ELF-1 (cell line): ENCODE data around the gene SLC35F3.
"Not testable (repeated sequence)": the region's sequence is repeated elsewhere in the genome, so short reads cannot be mapped to it uniquely, and the experiment has no call there.

Source experiments
- DNase-seq: peaks from one replicate; pipeline ENCODE4 v3.0.0-alpha.2; 2016; ENCODE audit warnings: low read depth, low spot score

Gene SLC35F3

DNA sequence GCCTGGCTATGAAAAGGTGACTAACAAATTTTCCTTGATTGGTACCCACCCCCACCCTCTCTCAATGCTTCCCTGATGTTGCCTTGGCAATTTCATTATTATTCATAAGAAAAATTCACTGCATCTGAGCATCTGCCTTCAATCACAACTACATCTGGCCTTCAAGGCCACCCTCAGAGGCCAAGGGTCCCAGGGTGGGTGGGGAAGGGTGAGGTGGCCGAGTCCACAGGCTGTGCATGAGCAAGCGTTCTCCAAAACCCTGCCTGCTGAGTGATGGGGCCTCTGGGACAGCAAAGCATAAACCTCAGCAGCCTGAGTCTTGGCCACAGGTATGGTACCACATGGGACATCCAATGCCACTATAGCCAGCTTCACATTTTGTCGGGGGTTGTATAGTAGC lies 198.7 kb downstream of the SLC35F3 start:
- no peak for DNase-seq

DNA sequence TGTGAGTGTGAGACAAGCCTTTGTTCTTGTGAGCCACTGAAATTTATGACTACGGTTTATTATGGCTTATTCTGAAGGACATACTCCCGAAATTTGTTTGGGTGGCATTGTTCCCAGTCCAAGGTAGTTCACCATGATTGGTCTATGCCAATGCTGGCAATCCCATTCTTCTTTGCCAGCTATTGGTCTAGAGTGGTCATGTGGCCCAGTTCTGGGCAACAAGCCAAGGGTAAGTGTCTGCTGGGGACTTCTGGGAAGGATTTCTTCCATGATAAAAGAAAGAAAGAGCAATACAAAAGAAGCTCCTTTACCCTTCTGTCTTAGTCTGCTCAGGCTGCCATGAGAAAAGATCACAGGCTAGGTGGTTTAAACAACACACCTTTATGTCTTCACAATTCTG lies 201.6 kb downstream of the SLC35F3 start:
- DNase-seq, result no peak

DNA sequence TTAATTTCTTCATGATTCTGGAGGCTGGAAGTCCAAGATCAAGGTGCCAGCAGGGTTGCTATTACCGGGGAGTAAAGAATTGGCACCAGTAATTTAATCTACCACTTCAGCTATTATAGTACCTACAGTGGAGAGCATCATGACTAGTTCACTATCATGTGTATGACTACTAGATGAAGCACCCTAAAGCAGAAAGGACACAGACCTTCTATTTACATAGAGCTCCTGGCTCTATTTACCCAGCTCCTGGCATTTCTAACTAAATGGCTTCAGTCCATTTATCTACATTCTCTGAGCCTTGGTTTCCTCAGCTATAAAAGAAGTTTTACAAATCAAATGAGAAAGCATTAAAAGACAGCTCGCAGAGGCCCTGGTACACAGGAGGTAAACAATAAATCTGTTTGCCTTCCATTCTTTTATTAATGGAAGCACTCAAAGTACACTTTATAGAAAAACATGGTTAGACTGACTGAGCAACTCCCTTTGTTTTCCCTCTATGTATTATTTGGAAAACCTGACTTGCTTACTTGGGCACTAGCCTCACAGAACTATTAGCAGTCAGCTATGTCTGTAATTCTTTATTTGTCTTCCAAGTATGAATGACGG lies 203.0 kb downstream of the SLC35F3 start:
- DNase-seq, result no peak

DNA sequence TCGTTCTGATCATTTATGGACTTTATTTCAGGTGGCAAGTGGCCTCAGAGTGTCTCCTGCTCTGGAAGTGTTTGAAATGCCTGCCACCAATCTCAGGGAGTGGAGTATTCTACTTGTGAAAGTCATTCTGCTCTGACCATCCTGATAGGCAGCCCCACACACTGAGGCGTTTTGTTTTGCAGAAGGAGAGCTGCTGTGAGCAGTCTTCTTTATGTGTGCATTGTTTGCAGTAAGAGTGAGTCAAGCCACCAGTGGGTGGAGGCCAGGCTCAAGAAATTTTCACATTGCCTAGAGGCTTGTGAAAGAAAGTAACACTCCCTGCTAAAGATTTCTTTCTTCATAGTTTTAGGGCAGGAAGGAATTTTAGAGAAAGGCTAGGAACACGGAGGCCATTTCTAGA lies 204.4 kb downstream of the SLC35F3 start:
- DNase-seq, result no peak

DNA sequence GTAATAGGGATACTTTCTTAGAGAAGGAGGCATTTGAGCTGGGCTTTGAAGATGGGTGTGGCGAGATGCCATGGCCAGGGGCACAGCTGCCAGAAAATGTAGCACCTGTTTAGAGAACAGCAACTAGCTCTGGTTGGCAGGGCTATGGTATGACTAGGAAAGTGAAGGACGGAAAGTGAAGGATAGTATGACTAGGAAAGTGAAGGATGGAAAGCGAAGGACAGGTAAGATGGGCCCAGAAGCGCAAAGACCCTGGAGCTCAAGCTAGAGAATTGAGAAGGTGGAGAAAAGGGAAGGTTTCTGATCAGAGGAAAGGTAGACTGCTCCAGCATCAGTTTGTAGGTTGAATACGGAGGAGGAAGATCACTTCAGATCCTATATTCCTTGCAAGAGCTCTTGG lies 205.4 kb downstream of the SLC35F3 start:
- DNase-seq, result no peak

DNA sequence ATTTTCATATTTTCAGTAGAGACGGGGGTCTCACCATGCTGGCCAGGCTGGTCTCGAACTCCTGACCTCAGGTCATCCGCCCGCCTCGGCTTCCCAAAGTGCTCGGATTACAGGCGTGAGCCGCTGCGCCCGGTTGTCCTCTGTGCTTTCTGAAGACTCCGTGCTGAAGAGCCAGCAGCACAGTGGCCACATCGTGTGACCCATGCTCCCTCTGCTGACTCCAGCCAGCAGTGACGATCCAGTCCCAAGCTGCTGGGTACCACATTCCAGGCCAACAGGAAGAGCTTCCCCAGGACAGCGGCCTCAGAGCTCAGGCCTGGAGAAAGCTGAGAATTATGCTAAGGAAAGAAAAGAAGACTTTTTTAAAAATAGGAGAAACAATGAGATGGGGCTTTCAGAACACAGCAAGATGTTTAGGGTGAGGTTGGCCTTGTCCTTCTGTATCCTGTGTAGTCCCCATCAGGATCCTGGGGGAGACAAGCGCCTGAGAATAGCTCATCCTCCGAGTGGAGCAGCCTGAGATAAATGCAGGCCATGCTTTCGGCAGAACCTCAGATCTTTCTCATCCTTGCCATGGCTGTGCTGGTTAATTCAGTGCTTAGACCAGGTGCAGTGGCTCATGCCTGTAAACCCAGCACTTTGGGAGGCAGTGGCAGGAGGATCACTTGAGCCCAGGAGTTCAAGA lies 207.1 kb downstream of the SLC35F3 start:
- peak; percentile 88 for DNase-seq

DNA sequence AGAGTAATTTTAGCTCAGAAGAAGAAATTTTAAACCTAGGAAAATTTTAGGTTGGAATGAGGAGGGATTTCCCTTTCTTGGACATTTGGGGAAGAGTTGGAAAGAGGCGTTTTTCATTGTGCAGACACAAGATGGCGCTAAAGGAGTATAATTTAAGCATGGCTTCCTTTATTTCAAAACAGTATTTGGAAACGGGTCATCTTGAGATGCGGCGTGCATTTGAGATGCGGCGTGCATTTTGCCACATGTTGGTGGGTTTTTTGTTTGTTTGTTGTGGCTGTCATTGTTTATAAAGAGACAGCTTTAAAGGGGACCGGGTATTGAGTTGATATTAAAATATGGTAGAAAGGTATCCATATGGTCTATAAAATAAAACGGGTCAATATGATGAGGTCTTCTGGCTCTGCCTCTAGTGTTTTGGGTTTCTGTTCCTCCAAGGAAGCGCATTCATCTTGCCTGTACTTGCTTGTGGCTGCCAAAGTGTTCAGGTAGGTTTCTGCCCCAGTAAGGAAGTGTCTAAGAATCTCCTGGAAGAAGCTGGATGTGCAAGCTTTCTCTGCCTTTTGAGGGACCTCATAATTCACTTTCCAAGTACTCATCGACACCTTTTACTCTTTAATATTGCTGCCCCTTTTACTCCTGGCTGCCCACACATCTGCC lies 210.3 kb downstream of the SLC35F3 start:
- DNase-seq, result peak; percentile 44

DNA sequence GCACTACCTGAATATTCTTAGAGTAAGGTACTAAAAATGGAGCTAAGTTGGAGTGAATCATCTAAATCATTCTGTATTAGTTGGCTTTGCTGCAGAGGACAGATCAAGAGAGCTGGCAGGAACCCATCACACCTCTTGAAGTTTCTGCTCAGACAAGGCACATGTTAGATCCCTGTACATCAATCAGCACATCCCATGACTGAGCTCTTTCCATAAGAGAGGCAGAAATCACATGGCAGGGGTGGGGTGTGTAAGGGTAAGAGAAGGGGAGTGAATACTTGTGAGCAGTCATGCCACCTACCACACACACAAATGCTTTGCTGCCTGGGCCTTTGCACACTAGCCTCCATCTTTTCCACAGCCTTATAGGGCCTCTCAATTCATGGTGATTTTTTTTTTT lies 214.4 kb downstream of the SLC35F3 start:
- DNase-seq, result no peak

DNA sequence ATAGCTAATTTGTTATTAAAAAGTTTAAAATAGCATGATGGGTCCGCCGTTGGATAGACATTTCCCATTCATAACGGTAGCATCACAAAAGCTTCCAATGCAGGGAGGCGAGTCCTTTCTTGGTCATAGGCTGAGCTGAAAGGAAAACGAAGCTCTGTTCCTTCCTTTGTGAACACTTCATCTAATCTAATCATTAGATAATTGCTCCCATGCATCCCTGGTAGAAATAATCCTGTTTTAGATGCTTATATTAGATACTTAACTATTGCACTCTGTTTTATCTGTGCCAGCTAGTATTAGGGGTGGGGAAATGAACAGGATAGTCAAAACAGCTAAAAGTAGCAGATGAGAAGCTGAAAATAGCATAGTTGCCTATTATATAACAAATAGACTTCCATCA lies 215.0 kb downstream of the SLC35F3 start:
- DNase-seq, result no peak

DNA sequence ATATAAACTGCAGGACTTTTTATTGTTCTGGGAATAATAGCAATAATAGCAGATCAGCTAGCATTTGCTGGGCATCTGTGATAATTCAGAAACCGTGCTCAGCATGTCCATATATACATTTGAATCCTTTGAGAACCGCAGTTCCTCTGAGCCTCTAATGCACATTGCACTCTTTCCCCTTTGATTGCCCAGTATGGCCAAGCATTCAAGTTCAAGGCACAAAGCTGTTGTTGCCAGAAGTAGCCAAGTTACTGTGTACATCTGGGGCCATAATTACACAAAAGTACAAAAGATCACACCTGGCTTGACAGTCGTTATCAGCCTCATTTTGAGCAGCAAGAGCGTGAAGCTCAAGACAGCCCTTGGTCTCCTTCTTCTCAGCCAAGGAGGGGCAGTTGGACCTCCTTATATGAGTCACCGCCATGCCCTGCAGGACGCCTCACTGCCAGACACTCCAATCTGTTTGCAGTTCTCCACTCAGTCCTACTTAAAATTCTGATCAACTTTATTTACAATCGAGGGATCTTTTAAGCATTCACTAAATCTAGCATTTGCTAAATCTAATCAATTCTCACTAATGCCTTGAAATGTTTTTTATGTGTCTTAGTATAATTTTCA lies 216.0 kb downstream of the SLC35F3 start:
- no peak for DNase-seq

DNA sequence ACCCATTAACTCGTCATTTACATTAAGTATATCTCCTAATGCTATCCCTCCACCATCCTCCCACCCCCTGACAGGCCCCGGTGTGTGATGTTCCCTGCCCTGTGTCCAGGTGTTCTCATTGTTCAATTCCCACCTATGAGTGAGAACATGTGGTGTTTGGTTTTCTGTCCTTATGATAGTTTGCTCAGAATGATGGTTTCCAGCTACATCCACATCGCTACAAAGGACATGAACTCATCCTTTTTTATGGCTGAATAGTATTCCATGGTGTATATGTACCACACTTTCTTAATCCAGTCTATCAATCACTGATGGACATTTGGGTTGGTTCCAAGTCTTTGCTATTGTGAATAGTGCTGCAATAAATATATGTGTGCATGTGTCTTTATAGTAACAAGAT lies 217.2 kb downstream of the SLC35F3 start:
- not testable (repeated sequence) for DNase-seq

DNA sequence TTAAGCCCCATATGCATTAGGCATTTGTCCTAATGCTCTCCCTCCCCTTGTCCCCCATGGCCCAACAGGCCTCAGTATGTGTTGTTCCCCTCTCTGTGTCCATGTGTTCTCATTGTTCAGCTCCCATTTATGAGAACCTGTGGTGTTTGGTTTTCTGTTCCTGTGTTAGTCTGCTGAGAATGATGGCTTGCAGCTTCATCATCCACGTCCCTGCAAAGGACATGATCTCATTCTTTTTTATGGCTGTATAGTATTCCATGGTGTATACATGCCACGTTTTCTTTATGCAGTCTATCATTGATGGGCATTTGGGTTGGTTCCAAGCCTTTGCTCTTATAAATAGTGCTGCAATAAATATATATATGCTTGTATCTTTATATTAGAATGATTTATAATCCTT lies 218.1 kb downstream of the SLC35F3 start:
- DNase-seq, result not testable (repeated sequence)

DNA sequence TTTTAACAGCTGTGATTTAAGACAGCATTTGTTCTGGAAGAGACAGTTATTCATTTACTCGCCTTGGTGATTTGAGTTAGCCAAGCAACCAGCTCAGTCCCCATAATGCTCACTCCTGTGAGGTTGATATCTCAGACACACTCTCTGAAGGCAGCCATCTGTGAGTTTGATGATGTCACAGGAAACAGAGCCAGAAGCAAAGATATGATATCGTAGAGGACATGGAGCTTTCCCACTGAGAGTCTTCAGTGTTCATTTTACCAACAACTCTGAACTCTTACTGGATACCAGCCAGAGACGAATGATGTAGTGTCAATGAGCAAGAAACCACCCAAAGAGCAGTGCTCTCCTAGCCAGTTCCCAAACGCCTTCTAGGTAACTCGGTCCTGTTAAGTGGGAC lies 219.4 kb downstream of the SLC35F3 start:
- no peak for DNase-seq

DNA sequence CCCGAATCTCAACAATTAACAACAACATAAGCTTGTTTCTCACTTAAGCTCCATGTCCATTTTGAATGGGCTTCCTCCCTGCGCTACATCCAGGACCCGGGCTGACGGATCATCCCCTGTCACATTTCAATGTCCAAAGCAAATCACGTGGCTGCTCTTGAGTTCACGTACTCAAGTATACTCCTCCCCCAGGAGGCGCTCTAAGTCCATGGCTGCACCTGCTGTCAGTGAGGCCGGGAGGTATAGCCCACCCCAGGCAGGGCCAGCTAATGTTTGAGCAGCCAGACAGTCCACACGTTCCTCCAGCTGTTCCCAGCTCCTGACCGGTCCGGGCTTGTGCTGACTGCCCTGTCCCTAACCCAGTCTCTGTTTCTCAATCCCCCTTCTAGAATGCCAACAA lies 220.8 kb downstream of the SLC35F3 start:
- peak; percentile 87 for DNase-seq

DNA sequence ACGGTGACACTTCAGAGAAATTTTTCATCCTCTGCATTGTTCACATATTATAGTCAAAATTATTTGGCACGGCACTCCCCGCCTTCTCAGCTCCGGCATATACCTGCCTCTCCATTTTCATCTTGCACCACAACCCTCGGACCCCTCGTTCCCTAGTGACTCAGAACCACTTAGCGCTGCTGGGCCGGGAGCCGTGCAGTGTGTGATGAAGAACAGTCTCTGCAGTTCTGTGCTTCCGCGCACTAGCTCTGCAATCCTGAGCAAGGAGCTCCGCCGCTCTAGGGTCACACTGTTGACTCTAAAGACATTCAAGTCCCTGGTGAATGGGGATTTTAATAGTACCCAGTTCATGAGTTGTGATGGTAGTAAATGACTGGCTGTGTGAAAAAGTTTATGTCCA lies 221.2 kb downstream of the SLC35F3 start:
- no peak for DNase-seq

DNA sequence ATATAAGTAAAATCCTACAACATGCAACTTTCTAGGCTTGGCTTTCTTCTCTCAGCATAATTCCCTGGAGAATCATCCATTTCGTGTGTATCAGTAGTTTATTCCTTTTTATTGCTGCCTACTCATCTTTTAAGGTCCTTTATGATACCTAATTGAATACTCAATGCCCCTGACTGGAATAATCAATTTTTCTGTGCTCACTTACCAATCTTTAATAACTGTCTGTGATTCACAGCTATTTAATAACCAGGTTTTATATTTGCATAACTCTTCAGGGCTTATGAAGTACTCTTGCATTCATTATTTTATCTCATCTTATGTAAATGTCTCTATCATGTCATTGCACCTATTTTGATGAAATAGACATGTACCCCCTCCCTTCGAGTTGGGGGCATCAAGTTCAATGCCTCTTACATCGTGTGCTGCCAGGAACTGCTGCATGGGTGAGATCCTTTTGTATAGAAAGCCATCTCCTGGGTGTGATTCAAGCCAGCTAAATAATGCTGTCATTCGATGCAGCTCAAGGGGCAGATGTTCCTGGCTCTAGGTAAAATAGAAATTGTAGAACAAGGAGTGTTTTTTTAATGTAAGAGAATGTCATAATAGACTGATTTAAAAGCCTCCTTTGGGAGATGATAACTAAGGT lies 222.7 kb downstream of the SLC35F3 start:
- no peak for DNase-seq

DNA sequence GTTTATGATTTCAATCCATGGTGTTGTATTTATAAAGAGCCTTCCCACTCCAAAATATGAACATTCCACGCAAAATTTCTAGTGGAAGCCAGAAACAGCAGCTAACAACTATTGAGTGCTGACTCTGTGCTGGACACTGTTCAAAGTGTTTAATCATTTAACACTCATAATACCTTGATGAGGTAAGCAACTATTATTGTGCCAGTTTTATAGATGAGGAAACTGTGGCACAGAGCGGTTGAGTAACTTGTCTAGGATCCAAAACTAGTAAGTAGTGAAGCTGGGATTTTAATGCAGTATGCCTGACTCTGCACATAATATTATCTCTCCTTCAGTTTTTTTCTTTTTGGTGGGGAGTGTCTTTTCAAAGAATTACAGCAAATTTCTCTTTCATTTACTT lies 228.3 kb downstream of the SLC35F3 start:
- DNase-seq, result no peak

DNA sequence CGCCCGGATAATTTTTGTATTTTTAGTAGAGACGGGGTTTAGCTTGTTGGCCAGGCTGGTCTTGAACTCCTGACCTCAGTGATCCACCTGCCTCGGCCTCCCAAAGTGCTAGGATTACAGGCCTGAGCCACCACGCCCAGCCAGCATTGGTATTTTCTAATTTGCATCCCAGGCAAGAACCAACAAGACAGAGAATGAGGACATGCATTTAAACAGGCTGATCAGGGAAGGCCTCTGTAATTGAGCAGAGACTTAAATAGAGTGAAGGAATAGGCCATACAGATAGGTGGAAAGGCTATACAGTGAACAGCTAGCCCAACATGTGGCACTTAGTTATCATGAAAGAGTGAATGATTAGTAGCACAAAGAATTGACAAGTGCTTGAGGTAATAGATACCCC lies 230.4 kb downstream of the SLC35F3 start:
- DNase-seq, result no peak

DNA sequence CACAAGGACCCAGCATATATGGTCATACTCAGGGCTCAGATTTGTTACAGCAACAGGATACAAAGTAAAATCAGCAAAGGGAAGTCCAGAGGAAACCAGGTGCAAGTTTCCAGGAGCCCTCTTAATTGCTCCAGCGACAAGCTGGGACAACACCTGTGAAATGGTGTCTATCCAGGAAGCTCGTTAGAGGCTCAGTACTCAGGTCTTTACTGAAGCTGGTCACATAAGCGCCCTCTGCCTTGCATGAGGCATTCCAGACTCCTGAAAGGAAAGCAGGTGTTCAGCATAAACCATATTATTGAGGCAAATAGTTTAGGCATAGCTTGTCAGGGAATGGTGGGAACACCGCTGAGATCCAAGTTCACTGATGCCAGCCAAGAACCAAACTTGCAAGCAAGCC lies 231.0 kb downstream of the SLC35F3 start:
- DNase-seq, result no peak

DNA sequence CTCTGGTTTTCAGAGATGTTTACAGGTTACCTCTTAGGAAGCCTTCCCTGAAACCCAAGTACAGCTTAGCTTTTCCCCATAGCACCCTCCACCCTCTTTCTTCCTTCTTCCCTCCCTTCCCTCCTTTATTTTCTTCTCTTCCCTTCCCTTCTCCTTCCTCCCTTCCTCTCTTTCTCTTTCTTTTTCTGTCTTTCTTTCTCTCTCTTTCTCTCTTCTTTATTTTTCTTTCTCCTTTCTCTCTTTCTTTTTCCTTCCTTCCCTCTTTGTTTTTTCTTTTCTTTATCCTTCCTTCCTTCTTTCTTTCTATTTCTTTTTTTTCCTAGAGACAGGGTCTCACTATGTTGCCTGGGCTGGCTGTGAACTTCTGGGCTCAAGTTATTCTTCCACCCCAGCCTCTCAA lies 231.6 kb downstream of the SLC35F3 start:
- no peak for DNase-seq

DNA sequence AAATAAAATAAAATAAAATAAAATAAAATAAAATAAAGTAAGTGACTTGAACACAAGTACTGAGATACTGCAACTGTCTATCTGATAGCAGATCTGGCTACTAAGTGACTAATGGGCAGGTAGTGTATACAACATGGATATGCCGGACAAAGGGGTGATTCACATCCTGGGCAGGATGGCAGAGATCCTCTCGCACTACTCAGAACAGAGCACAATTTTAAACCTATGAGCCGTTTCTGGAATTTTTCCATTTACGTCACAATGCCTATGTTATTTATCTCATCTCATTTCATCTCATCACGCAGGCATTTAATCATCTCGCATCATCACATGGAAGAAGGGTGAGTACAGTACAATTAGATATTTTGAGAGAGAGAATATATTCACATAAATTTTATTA lies 235.5 kb downstream of the SLC35F3 start:
- no peak for DNase-seq

DNA sequence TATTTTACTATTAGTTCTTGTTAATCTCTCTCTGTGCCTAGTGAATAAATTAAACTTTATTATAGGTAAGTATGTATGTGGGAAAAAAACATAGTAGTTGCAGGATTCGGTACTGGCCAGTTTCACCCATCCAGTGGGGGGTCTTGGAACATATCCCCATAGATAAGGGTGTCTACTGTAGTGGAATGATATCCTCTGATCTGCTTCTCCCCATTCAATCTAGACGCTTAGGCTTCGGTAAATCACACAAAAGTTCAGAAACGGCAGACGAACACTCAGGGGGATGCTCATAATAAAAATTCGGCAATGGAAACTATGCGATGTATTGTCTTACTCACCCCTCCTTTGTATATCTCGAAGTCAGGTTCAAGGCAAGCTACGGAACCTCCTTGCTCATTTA lies 235.9 kb downstream of the SLC35F3 start:
- no peak for DNase-seq
